ENCODE data around the gene ATE1. TPM values are rescaled to one million over a fixed set of nuclear protein-coding genes. Genes with fewer than 3 reads are reported as not detected.

ATE1 gene
- total and polyA plus RNA-seq, 9 donors, result 13.8 to 29.4 (median 20.0) TPM

DNA sequence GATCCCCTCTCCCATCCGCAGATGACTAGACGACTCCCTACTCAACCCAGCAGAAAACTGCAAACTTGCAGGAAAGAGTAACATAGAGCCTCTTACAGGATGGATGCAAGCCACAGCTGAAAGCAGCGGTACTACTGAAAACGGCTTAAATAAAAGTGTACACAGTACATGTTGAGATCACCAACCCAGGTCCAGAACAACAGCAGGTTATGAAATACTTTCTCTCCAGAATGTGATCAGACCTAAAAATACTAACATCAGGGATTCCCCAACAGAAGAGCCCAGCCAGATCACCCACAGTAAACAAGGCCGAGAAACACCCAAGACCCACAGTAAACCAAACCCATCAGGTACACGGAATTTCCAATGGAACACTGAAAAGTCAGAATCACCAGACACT lies 13.2 kb downstream of the ATE1 start:
- Histone ChIP-seq H3K36me3 (ENCODE audit: control insufficient read depth, insufficient read depth, low read length) (peaks cover 35% of the 10 kb centered on the region), H3K9me3 (replicated peaks; ENCODE audit: control insufficient read depth, low read depth, low read length) (no peaks in the 10 kb centered on the region), H3K4me3 (ENCODE audit: low read length) (no peak overlapping the region), H3K4me1 (ENCODE audit: control insufficient read depth, insufficient read depth, low read length) (no peaks in the 10 kb centered on the region), H3K27ac (ENCODE audit: low read length) (no peak overlapping the region), H3K27me3 (ENCODE audit: control insufficient read depth, insufficient read depth, low read length) (no peaks in the 10 kb centered on the region)
- 50% methylated on average over 2 of the region's 6 CpGs for WGBS (ENCODE audit: insufficient coverage)
- DNase-seq, result no peak

GRCh38 chr10:121911421-121911697 lies 16.5 kb downstream of the ATE1 start:
- Histone ChIP-seq H3K9me3 (replicated peaks; ENCODE audit: control insufficient read depth, low read depth, low read length) (no peaks in the 10 kb centered on the region), H3K27ac (ENCODE audit: low read length) (no peak overlapping the region), H3K36me3 (ENCODE audit: control insufficient read depth, insufficient read depth, low read length) (peaks cover 39% of the 10 kb centered on the region), H3K27me3 (ENCODE audit: control insufficient read depth, insufficient read depth, low read length) (no peaks in the 10 kb centered on the region), H3K4me3 (ENCODE audit: low read length) (no peak overlapping the region), H3K4me1 (ENCODE audit: control insufficient read depth, insufficient read depth, low read length) (no peaks in the 10 kb centered on the region)
- DNase-seq, result no peak
- WGBS (ENCODE audit: insufficient coverage), result no CpG with 5 or more reads among the region's 2 CpGs

DNA sequence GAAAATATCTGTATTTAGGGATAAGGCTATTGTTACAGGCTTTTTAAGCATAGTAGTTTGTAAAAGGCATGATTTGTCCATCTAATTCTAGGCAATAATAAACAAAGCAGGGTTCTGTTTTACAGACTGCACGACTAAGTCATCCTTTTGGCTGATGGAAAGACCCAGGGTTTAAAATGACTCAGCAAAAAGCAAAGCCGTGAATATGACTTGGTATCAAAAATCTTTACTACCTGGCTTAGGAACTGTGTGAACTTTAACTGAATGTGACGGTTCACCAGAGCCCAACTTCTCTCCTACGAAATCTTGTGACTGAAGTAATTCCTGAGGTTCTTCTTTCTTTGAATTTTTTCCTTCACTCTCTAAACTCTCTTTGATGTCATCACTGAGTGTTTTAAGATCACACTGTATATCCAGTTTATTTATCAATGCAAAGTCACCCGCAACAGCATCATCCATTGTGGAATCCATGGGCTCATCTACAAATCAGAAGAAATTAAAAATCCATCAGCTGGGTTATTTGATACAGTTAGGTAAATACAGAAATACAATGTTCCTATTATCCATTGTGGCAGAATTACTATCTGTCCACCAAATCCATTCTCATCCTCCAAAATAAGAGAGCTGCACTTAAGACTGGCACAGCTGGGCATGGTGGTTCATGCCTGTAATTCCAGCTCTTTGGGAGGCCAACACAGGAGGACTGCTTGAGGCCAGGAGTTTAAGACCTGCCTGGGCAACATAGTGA lies 17.0 kb downstream of the ATE1 start:
- no peak for DNase-seq
- Histone ChIP-seq H3K4me1 (ENCODE audit: control insufficient read depth, insufficient read depth, low read length) (no peaks in the 10 kb centered on the region), H3K27ac (ENCODE audit: low read length) (no peak overlapping the region), H3K9me3 (replicated peaks; ENCODE audit: control insufficient read depth, low read depth, low read length) (no peaks in the 10 kb centered on the region), H3K4me3 (ENCODE audit: low read length) (no peak overlapping the region), H3K27me3 (ENCODE audit: control insufficient read depth, insufficient read depth, low read length) (no peaks in the 10 kb centered on the region), H3K36me3 (ENCODE audit: control insufficient read depth, insufficient read depth, low read length) (peaks cover 39% of the 10 kb centered on the region)
- 33% methylated on average over 1 of the region's 5 CpGs for WGBS (ENCODE audit: insufficient coverage)

GRCh38 chr10:121904888-121905287 lies 22.9 kb downstream of the ATE1 start:
- no peak for DNase-seq
- Histone ChIP-seq H3K36me3 (ENCODE audit: control insufficient read depth, insufficient read depth, low read length) (peaks cover 17% of the 10 kb centered on the region), H3K9me3 (replicated peaks; ENCODE audit: control insufficient read depth, low read depth, low read length) (no peaks in the 10 kb centered on the region), H3K4me3 (ENCODE audit: low read length) (no peak overlapping the region), H3K27me3 (ENCODE audit: control insufficient read depth, insufficient read depth, low read length) (no peaks in the 10 kb centered on the region), H3K27ac (ENCODE audit: low read length) (no peak overlapping the region), H3K4me1 (ENCODE audit: control insufficient read depth, insufficient read depth, low read length) (no peaks in the 10 kb centered on the region)
- WGBS (ENCODE audit: insufficient coverage), result no CpG with 5 or more reads among the region's 2 CpGs

- H3K9me3 ChIP-seq (replicated peaks; ENCODE audit: control insufficient read depth, low read depth, low read length), result no peaks in the 10 kb centered on the region
Observed at GRCh38 chr10:121900443-121901174, 27.2 kb downstream of the ATE1 start.

DNA sequence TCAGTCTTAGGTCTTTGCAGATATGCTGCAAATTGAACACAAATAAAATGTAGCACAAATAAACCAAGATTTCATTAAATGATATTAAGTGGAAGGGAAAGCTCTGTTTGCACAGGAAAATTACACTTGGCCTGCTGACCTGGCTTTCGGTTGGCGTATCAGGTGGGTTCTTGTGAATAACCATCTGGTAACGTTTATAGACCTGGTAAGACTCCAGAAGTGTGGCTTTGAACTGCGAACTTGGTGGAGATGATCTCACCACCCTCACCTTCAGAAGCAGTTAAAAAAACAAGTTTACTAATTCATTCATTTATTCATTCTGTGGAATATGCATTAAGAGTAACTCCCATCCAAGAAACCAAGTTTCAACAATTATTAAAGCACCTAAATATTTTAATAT lies 28.1 kb downstream of the ATE1 start:
- H3K36me3 ChIP-seq (ENCODE audit: control insufficient read depth, insufficient read depth, low read length), result peaks cover 22% of the 10 kb centered on the region
- no peaks in the 10 kb centered on the region for H3K4me1 ChIP-seq (ENCODE audit: control insufficient read depth, insufficient read depth, low read length)
- H3K4me3 ChIP-seq (ENCODE audit: low read length), result no peak overlapping the region
- H3K27ac ChIP-seq (ENCODE audit: low read length), result no peak overlapping the region
- no peaks in the 10 kb centered on the region for H3K27me3 ChIP-seq (ENCODE audit: control insufficient read depth, insufficient read depth, low read length)
- no CpG with 5 or more reads among the region's 4 CpGs for WGBS (ENCODE audit: insufficient coverage)
- DNase-seq, result peak; percentile 13
- no peaks in the 10 kb centered on the region for H3K9me3 ChIP-seq (replicated peaks; ENCODE audit: control insufficient read depth, low read depth, low read length)

More at GRCh38 chr10:121900443-121901174, 27.2 kb downstream of the ATE1 start:
- Histone ChIP-seq H3K27me3 (ENCODE audit: control insufficient read depth, insufficient read depth, low read length) (no peaks in the 10 kb centered on the region), H3K27ac (ENCODE audit: low read length) (no peak overlapping the region), H3K4me1 (ENCODE audit: control insufficient read depth, insufficient read depth, low read length) (no peaks in the 10 kb centered on the region), H3K4me3 (ENCODE audit: low read length) (no peak overlapping the region), H3K36me3 (ENCODE audit: control insufficient read depth, insufficient read depth, low read length) (peaks cover 19% of the 10 kb centered on the region)
- DNase-seq, result peak; percentile 83
- WGBS (ENCODE audit: insufficient coverage), result 80% methylated on average over 1 of the region's 10 CpGs

- WGBS (ENCODE audit: insufficient coverage), result no CpG with 5 or more reads among the region's 5 CpGs
- Histone ChIP-seq H3K4me3 (ENCODE audit: low read length) (no peak overlapping the region), H3K9me3 (replicated peaks; ENCODE audit: control insufficient read depth, low read depth, low read length) (no peaks in the 10 kb centered on the region), H3K4me1 (ENCODE audit: control insufficient read depth, insufficient read depth, low read length) (no peaks in the 10 kb centered on the region), H3K36me3 (ENCODE audit: control insufficient read depth, insufficient read depth, low read length) (peaks cover 14% of the 10 kb centered on the region), H3K27ac (ENCODE audit: low read length) (no peak overlapping the region), H3K27me3 (ENCODE audit: control insufficient read depth, insufficient read depth, low read length) (no peaks in the 10 kb centered on the region)
- no peak for DNase-seq
Observed at GRCh38 chr10:121891103-121891502, 36.7 kb downstream of the ATE1 start.

DNA sequence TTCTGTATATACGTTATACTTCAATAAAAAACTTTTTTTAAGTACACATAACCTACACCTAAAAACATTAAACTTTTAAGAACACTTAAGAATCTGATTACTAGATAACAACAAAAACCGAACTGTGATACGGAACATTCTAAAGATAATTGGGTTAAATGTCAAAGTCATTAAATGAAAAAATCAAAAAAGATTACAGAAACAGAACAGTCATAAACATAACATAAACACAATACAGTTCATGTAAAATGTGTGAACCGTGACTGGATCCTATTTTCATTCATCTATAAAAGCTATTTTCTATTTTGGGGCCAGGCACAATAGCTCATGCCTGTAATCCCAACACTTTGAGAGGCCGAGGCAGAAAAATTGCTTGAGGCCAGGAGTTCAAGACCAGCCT lies 38.6 kb downstream of the ATE1 start:
- DNase-seq, result no peak
- H3K27ac ChIP-seq (ENCODE audit: low read length), result no peak overlapping the region
- H3K36me3 ChIP-seq (ENCODE audit: control insufficient read depth, insufficient read depth, low read length), result peaks cover 11% of the 10 kb centered on the region
- WGBS (ENCODE audit: insufficient coverage), result 83% methylated on average over 1 of the region's 5 CpGs
- H3K9me3 ChIP-seq (replicated peaks; ENCODE audit: control insufficient read depth, low read depth, low read length), result no peaks in the 10 kb centered on the region
- no peaks in the 10 kb centered on the region for H3K4me1 ChIP-seq (ENCODE audit: control insufficient read depth, insufficient read depth, low read length)
- no peak overlapping the region for H3K4me3 ChIP-seq (ENCODE audit: low read length)
- no peaks in the 10 kb centered on the region for H3K27me3 ChIP-seq (ENCODE audit: control insufficient read depth, insufficient read depth, low read length)

DNA sequence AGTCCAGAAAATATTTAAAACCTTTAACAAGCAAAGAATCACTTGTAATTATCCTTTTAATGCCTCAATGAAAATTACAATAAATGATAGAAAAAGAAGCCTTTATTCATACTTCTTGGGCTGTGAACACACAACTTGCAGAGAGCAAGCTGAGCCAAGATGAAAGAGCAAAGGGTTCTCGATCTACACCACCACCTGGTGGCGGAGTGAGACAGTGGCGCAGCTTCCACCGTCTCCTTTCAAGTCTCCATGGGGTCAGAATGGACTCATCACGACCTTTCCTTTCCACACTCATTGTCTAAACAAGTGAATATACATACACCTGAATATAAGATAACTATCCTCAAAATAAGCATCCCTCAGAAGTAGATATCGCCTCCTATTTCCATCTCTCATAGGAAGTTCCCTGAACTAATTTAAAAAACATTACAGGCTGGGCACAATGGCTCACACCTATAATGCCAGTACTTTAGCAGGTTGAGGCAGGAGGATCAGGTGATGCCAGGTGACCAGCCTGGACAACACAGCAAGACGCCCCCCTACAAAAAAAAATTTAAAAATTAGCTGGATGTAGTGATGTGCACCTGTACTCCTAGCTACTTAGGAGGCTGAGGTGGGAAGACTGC lies 40.7 kb downstream of the ATE1 start:
- H3K36me3 ChIP-seq (ENCODE audit: control insufficient read depth, insufficient read depth, low read length), result peaks cover 13% of the 10 kb centered on the region

DNA sequence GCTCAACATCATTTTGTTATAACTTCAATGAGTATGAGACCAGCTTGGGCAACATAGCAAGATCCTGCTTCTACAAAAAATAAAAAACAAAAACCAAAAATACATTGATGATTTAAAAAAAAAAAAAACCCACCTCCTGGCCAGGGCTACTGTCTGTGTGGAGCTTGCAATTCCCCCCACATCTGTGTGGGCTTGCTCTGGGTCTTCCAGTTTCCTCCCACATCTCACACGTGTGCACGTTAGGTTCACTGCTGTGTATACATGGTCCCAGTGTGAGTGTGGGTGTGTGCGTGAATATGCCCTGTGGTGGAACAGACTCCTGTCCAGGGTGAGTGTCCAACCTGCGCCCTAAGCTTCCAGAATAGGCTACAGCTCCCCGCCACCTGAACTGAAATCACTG lies 41.6 kb downstream of the ATE1 start:
- Histone ChIP-seq H3K27me3 (ENCODE audit: control insufficient read depth, insufficient read depth, low read length) (no peaks in the 10 kb centered on the region), H3K4me1 (ENCODE audit: control insufficient read depth, insufficient read depth, low read length) (no peaks in the 10 kb centered on the region), H3K9me3 (replicated peaks; ENCODE audit: control insufficient read depth, low read depth, low read length) (no peaks in the 10 kb centered on the region), H3K27ac (ENCODE audit: low read length) (no peak overlapping the region), H3K4me3 (ENCODE audit: low read length) (no peak overlapping the region), H3K36me3 (ENCODE audit: control insufficient read depth, insufficient read depth, low read length) (peaks cover 15% of the 10 kb centered on the region)
- DNase-seq, result no peak
- WGBS (ENCODE audit: insufficient coverage), result no CpG with 5 or more reads among the region's 5 CpGs

More for the DNA sequence above, 40.7 kb downstream of the ATE1 start:
- Histone ChIP-seq H3K27me3 (ENCODE audit: control insufficient read depth, insufficient read depth, low read length) (no peaks in the 10 kb centered on the region), H3K4me3 (ENCODE audit: low read length) (no peak overlapping the region), H3K9me3 (replicated peaks; ENCODE audit: control insufficient read depth, low read depth, low read length) (no peaks in the 10 kb centered on the region), H3K4me1 (ENCODE audit: control insufficient read depth, insufficient read depth, low read length) (no peaks in the 10 kb centered on the region), H3K27ac (ENCODE audit: low read length) (no peak overlapping the region)
- peak; percentile 45 for DNase-seq
- 10% methylated on average over 2 of the region's 7 CpGs for WGBS (ENCODE audit: insufficient coverage)

All from muscle of leg (tissue), 11 donors.